K562 (cell line): ENCODE measurements around the gene ARHGEF10L.

Experiments
- RBM34 ChIP-seq: fragments of 200-400 bp; formaldehyde crosslinking; IDR thresholded peaks from 2 replicates; pipeline ENCODE4 v1.6.1; 2018; ENCODE audit warnings: low read length, borderline replicate concordance; ENCODE audit not compliant: insufficient read depth
- ZBTB33 ChIP-seq: sonication (generic); formaldehyde crosslinking; IDR thresholded peaks from 2 replicates; pipeline ENCODE4 v1.8.1; 2023; ENCODE audit warnings: mild to moderate bottlenecking, missing genetic modification reagents

GRCh38 chr1:17732475-17732874, 193.0 kb downstream of the ARHGEF10L start:
- TF ChIP-seq ZBTB33 (CRISPR knock-in tag) (no peak), RBM34 (no peak)
